Measurements from ENCODE around the gene RALBP1. TPM values are rescaled to one million over a fixed set of nuclear protein-coding genes. Genes with fewer than 3 reads are reported as not detected.

The RALBP1 gene
- total RNA-seq, 3 donors from 2014 or later, result 67.2 to 91.2 (median 82.2) TPM

GRCh38 chr18:9522952-9523351 is 47.6 kb downstream of the RALBP1 start:
- Histone ChIP-seq H3K36me3 (no peaks in the 10 kb centered on the region), H3K4me3 (no peak overlapping the region), H3K27me3 (no peaks in the 10 kb centered on the region), H3K4me1 (no peaks in the 10 kb centered on the region), H3K9me3 (no peaks in the 10 kb centered on the region), H3K27ac (no peak overlapping the region)
- no peak for DNase-seq (ENCODE audit: low spot score in 2 of 2)
- no peak for TF ChIP-seq CTCF (IDR thresholded peaks at IDR 0.05)
- no peak for TF ChIP-seq POLR2AphosphoS5 (IDR thresholded peaks at IDR 0.05)
- TF ChIP-seq POLR2A (IDR thresholded peaks at IDR 0.05), result no peak
- intact Hi-C loops (cut with DNase I; ENCODE audit: low total_unique reads), result no loop called here

- intact Hi-C loops (cut with DNase I; ENCODE audit: low total_unique reads), result no loop called here
- Histone ChIP-seq H3K27ac (no peak overlapping the region), H3K9me3 (no peaks in the 10 kb centered on the region), H3K4me1 (no peaks in the 10 kb centered on the region), H3K36me3 (peaks cover 7% of the 10 kb centered on the region), H3K4me3 (no peak overlapping the region), H3K27me3 (no peaks in the 10 kb centered on the region)
- TF ChIP-seq POLR2AphosphoS5 (IDR thresholded peaks at IDR 0.05), result no peak
- no peak for TF ChIP-seq POLR2A (IDR thresholded peaks at IDR 0.05)
- no peak for TF ChIP-seq CTCF (IDR thresholded peaks at IDR 0.05)
- no peak for DNase-seq (ENCODE audit: low spot score in 2 of 2)
Observed at GRCh38 chr18:9526458-9526857, 51.1 kb downstream of the RALBP1 start.

- H3K4me1 ChIP-seq, result no peaks in the 10 kb centered on the region
- no peaks in the 10 kb centered on the region for H3K27me3 ChIP-seq
- H3K36me3 ChIP-seq, result peaks cover 10% of the 10 kb centered on the region
- no peak overlapping the region for H3K27ac ChIP-seq
- no peak for DNase-seq (ENCODE audit: low spot score in 2 of 2)
- H3K4me3 ChIP-seq, result no peak overlapping the region
- H3K9me3 ChIP-seq, result no peaks in the 10 kb centered on the region
- intact Hi-C loops (cut with DNase I; ENCODE audit: low total_unique reads), result no loop called here
- TF ChIP-seq CTCF (IDR thresholded peaks at IDR 0.05), result no peak
- TF ChIP-seq POLR2A (IDR thresholded peaks at IDR 0.05), result no peak
- no peak for TF ChIP-seq POLR2AphosphoS5 (IDR thresholded peaks at IDR 0.05)
Observed at GRCh38 chr18:9530226-9531009, 55.1 kb downstream of the RALBP1 start.

- no peak for TF ChIP-seq POLR2AphosphoS5 (IDR thresholded peaks at IDR 0.05)
- no peak for TF ChIP-seq CTCF (IDR thresholded peaks at IDR 0.05)
- no peak for TF ChIP-seq POLR2A (IDR thresholded peaks at IDR 0.05)
- no peaks in the 10 kb centered on the region for H3K4me1 ChIP-seq
- no peaks in the 10 kb centered on the region for H3K27me3 ChIP-seq
- intact Hi-C loops (cut with DNase I; ENCODE audit: low total_unique reads), result no loop called here
- H3K36me3 ChIP-seq, result peaks cover 13% of the 10 kb centered on the region
- H3K4me3 ChIP-seq, result no peak overlapping the region
- H3K9me3 ChIP-seq, result no peaks in the 10 kb centered on the region
- no peak overlapping the region for H3K27ac ChIP-seq
- no peak for DNase-seq (ENCODE audit: low spot score in 2 of 2)
Observed at GRCh38 chr18:9531791-9532410, 56.6 kb downstream of the RALBP1 start.

GRCh38 chr18:9534844-9535243 is 59.5 kb downstream of the RALBP1 start:
- no peak for DNase-seq (ENCODE audit: low spot score in 2 of 2)
- H3K27me3 ChIP-seq, result no peaks in the 10 kb centered on the region
- H3K4me3 ChIP-seq, result no peak overlapping the region
- intact Hi-C loops (cut with DNase I; ENCODE audit: low total_unique reads), result no loop called here
- no peak for TF ChIP-seq CTCF (IDR thresholded peaks at IDR 0.05)
- no peak for TF ChIP-seq POLR2AphosphoS5 (IDR thresholded peaks at IDR 0.05)
- TF ChIP-seq POLR2A (IDR thresholded peaks at IDR 0.05), result no peak
- H3K27ac ChIP-seq, result no peak overlapping the region
- no peaks in the 10 kb centered on the region for H3K9me3 ChIP-seq
- peaks cover 6% of the 10 kb centered on the region for H3K36me3 ChIP-seq
- H3K4me1 ChIP-seq, result no peaks in the 10 kb centered on the region
